Body of pancreas (tissue), 4 donors: ENCODE results near the gene ZFP14.

Source experiments
- CTCF ChIP-seq, 7 experiments: fragments of 450-650 bp in 4 of 7; fragments of 200-600 bp in 3 of 7; sonication (generic) in 3 of 7; IDR thresholded peaks; one replicate each; pipeline ENCODE4 v1.5.1; 2016 to 2019; ENCODE audit warnings: antibody characterized with exemption in 7 of 7
- POLR2A ChIP-seq, 3 donors: fragments of 450-650 bp; IDR thresholded peaks; one replicate each; pipeline ENCODE4 v1.6.1; 2016; ENCODE audit warnings: antibody characterized with exemption in 3 of 3, mild to moderate bottlenecking in 2 of 3

GRCh38 chr19:36421749-36422481 lies 42.9 kb upstream of the ZFP14 start:
- TF ChIP-seq CTCF (IDR thresholded peaks at IDR 0.05) = no peak
- TF ChIP-seq POLR2A (IDR thresholded peaks at IDR 0.05) = no peak
